K562 (cell line): ENCODE data around the gene RNU5D-1. TPM values are rescaled to one million over a fixed set of nuclear protein-coding genes. Genes with fewer than 3 reads are reported as not detected.

ENCODE experiments used
- BRD9 ChIP-seq: fragments of 450-650 bp; IDR thresholded peaks from 2 replicates; pipeline ENCODE4 v1.6.1; 2018; ENCODE audit warnings: low read depth; ENCODE audit not compliant: partially characterized antibody
- EZH2 ChIP-seq: IDR thresholded peaks from 2 replicates; pipeline ENCODE4 v1.6.1; 2012; ENCODE audit warnings: low read depth, mild to moderate bottlenecking, inconsistent platforms, low read length, borderline replicate concordance
- KDM1A ChIP-seq, 2 experiments: fragments of 450-650 bp; IDR thresholded peaks; 2 replicates each; pipeline ENCODE4 v1.6.1; 2016; ENCODE audit warnings: mild to moderate bottlenecking in 2 of 2
- NRF1 ChIP-seq, 2 experiments: fragments of 450-650 bp; IDR thresholded peaks in 1 of 2; conservative IDR thresholded peaks in 1 of 2; 2 replicates each; pipeline ENCODE4 v1.6.1; 2014; ENCODE audit warnings: mild to moderate bottlenecking in 2 of 2
- POLR2AphosphoS2 ChIP-seq: IDR thresholded peaks from 2 replicates; pipeline ENCODE4 v1.6.1; 2012; ENCODE audit warnings: low read length, improper control_type of control experiment
- RFX1 ChIP-seq: fragments of 450-650 bp; IDR thresholded peaks from 2 replicates; pipeline ENCODE4 v1.6.1; 2016; ENCODE audit warnings: mild to moderate bottlenecking, moderate library complexity
- SMARCA4 ChIP-seq: fragments of 450-650 bp; IDR thresholded peaks from 2 replicates; pipeline ENCODE4 v1.6.1; 2016
- SPI1 ChIP-seq: IDR thresholded peaks from 2 replicates; pipeline ENCODE4 v1.6.1; 2011; ENCODE audit warnings: low read depth, low read length, control low read depth, borderline replicate concordance
- XRCC5 ChIP-seq: fragments of 200-400 bp; formaldehyde crosslinking; IDR thresholded peaks from 2 replicates; pipeline ENCODE4 v1.6.1; 2017; ENCODE audit warnings: low read depth, mild to moderate bottlenecking, low read length
- ZNF436 ChIP-seq: fragments of 250-450, 450-650 bp; sonication (Bioruptor Pico); formaldehyde crosslinking; IDR thresholded peaks from 2 replicates; pipeline ENCODE4 v1.7.0; 2020; ENCODE audit warnings: mild to moderate bottlenecking
- polyA plus RNA-seq, 8 experiments: library from polyadenylated mRNA; depleted of rRNA in 4 of 8; stranded (reverse) in 5 of 8; unstranded in 3 of 8; fragments of >200 nt; fragmentation: Nextera tagmentation in 2 of 8; fragmentation: Illumina TruSeq in 1 of 8; extraction: Ambion mirVana in 2 of 8; extraction: Trizol in 1 of 8; gene quantifications; 2 replicates each; pipeline versions ENCODE4 v1.2.1 to v1.2.3, GENCODE V29; 2011 to 2014; ENCODE audit warnings: inconsistent platforms in 1 of 8, missing spikeins in 1 of 8
- total RNA-seq, 7 experiments: library from RNA; depleted of rRNA in 6 of 7; stranded (reverse); fragments of >200 nt in 6 of 7; fragmentation: Illumina TruSeq in 2 of 7; extraction: Trizol in 2 of 7; gene quantifications; 2 replicates each; pipeline versions ENCODE4 v1.2.1 to v1.2.3, GENCODE V29; 2011 to 2021; ENCODE audit warnings: low replicate concordance in 1 of 7
- TF ChIP-seq, protein P1 (sequence below): sonication (generic); formaldehyde crosslinking; IDR thresholded peaks from 2 replicates; pipeline ENCODE4 v1.8.0; 2022; ENCODE audit warnings: missing genetic modification reagents, mild to moderate bottlenecking, borderline replicate concordance
- TF ChIP-seq, protein P2 (sequence below): fragments of 250-450 bp; sonication (Bioruptor Pico); IDR thresholded peaks from 2 replicates; pipeline ENCODE4 v1.4.0; 2020; ENCODE audit warnings: mild to moderate bottlenecking
- TF ChIP-seq, protein P3 (sequence below): fragments of 450-650 bp; IDR thresholded peaks from 2 replicates; pipeline ENCODE4 v1.6.1; 2016
- TF ChIP-seq, protein P4 (sequence below): fragments of 450-650 bp; IDR thresholded peaks from 2 replicates; pipeline ENCODE4 v1.6.1; 2017; ENCODE audit warnings: antibody characterized with exemption
- TF ChIP-seq, protein P5 (sequence below): fragments of 450-650 bp; formaldehyde crosslinking; IDR thresholded peaks from 2 replicates; pipeline ENCODE4 v1.4.0; 2020; ENCODE audit warnings: mild to moderate bottlenecking, moderate library complexity

Gene RNU5D-1
- total and polyA plus RNA-seq, 9 of the 15 experiments (the other 6 are each of a cell fraction or from before 2014, with no cell fraction given) = under 0.01 TPM; not detected in 8

DNA sequence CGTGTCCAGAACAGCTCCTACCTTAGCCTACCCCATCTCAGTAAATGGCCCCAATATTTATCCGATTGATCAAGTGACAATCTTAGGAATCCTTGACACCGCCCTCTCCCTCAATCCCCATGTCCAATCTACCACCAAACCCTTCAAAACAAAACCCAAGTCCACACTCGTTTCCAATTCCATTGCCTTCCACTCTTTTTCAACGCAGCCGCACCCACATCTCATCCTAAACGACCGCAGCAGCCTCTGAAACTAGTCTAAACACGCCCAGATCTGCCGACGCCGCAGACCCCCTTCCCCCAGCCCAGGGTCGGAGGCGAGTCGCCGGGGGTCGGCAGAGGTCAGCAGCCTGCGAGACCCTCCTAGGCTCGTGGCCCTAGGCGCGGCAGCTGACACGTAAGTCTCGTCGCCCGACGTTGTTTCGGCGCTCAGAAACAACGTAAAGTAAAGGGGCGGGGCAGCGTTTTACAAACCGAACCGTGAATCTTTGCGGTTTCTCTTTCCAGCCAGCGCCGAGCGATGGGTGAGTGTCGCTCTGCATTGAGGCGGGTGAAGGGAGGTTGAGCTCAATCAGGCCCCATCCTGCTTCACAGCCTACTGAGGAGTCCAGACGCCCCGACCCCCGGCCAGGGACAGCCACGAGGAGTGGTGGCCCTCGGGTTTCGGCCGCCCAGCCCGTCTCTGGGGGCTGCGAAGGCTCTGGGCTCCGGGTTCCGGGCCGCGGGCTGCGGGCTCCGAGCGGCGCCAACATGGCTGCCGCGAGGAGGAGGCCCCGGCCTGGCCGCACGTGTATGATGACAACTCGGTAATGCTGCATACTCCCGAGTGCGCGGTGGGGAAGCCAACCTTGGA is 44.3 kb upstream of the RNU5D-1 start, which contains the start of gene RPS8 (continued):
- TF ChIP-seq, protein P1, sequence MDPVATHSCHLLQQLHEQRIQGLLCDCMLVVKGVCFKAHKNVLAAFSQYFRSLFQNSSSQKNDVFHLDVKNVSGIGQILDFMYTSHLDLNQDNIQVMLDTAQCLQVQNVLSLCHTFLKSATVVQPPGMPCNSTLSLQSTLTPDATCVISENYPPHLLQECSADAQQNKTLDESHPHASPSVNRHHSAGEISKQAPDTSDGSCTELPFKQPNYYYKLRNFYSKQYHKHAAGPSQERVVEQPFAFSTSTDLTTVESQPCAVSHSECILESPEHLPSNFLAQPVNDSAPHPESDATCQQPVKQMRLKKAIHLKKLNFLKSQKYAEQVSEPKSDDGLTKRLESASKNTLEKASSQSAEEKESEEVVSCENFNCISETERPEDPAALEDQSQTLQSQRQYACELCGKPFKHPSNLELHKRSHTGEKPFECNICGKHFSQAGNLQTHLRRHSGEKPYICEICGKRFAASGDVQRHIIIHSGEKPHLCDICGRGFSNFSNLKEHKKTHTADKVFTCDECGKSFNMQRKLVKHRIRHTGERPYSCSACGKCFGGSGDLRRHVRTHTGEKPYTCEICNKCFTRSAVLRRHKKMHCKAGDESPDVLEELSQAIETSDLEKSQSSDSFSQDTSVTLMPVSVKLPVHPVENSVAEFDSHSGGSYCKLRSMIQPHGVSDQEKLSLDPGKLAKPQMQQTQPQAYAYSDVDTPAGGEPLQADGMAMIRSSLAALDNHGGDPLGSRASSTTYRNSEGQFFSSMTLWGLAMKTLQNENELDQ (CRISPR knock-in tag) = no peak; the same call in none of the 2 replicates
- no peak; the same call in 1 of the 2 replicates for TF ChIP-seq XRCC5
- TF ChIP-seq, protein P2, sequence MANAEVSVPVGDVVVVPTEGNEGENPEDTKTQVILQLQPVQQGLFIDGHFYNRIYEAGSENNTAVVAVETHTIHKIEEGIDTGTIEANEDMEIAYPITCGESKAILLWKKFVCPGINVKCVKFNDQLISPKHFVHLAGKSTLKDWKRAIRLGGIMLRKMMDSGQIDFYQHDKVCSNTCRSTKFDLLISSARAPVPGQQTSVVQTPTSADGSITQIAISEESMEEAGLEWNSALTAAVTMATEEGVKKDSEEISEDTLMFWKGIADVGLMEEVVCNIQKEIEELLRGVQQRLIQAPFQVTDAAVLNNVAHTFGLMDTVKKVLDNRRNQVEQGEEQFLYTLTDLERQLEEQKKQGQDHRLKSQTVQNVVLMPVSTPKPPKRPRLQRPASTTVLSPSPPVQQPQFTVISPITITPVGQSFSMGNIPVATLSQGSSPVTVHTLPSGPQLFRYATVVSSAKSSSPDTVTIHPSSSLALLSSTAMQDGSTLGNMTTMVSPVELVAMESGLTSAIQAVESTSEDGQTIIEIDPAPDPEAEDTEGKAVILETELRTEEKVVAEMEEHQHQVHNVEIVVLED (CRISPR knock-in tag) = peak; percentile 82
- TF ChIP-seq BRD9 = peak; percentile 98
- TF ChIP-seq ZNF436 (CRISPR knock-in tag) = peak; percentile 47; the same call in 1 of the 2 replicates
- TF ChIP-seq, protein P3, sequence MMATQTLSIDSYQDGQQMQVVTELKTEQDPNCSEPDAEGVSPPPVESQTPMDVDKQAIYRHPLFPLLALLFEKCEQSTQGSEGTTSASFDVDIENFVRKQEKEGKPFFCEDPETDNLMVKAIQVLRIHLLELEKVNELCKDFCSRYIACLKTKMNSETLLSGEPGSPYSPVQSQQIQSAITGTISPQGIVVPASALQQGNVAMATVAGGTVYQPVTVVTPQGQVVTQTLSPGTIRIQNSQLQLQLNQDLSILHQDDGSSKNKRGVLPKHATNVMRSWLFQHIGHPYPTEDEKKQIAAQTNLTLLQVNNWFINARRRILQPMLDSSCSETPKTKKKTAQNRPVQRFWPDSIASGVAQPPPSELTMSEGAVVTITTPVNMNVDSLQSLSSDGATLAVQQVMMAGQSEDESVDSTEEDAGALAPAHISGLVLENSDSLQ = peak; percentile 59
- no peak for TF ChIP-seq SPI1
- peak; percentile 91 for TF ChIP-seq POLR2AphosphoS2
- TF ChIP-seq, protein P4, sequence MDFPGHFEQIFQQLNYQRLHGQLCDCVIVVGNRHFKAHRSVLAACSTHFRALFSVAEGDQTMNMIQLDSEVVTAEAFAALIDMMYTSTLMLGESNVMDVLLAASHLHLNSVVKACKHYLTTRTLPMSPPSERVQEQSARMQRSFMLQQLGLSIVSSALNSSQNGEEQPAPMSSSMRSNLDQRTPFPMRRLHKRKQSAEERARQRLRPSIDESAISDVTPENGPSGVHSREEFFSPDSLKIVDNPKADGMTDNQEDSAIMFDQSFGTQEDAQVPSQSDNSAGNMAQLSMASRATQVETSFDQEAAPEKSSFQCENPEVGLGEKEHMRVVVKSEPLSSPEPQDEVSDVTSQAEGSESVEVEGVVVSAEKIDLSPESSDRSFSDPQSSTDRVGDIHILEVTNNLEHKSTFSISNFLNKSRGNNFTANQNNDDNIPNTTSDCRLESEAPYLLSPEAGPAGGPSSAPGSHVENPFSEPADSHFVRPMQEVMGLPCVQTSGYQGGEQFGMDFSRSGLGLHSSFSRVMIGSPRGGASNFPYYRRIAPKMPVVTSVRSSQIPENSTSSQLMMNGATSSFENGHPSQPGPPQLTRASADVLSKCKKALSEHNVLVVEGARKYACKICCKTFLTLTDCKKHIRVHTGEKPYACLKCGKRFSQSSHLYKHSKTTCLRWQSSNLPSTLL = peak; percentile 61; the same call in 1 of the 2 replicates
- TF ChIP-seq, protein P5, sequence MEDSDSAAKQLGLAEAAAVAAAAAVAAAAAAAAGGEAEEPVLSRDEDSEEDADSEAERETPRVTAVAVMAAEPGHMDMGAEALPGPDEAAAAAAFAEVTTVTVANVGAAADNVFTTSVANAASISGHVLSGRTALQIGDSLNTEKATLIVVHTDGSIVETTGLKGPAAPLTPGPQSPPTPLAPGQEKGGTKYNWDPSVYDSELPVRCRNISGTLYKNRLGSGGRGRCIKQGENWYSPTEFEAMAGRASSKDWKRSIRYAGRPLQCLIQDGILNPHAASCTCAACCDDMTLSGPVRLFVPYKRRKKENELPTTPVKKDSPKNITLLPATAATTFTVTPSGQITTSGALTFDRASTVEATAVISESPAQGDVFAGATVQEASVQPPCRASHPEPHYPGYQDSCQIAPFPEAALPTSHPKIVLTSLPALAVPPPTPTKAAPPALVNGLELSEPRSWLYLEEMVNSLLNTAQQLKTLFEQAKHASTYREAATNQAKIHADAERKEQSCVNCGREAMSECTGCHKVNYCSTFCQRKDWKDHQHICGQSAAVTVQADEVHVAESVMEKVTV (CRISPR knock-in tag) = no peak; the same call in none of the 2 replicates
- TF ChIP-seq RFX1 = no peak
- peak; percentile 90 for TF ChIP-seq SMARCA4
- no peak for TF ChIP-seq KDM1A (IDR thresholded peaks at IDR 0.05)
- no peak for TF ChIP-seq EZH2
- peak; percentile 43 to 62; a peak in 3 of 4 replicates for TF ChIP-seq NRF1 (conservative IDR thresholded peaks at IDR 0.05 in 1 of 2, IDR thresholded peaks at IDR 0.05 in 1 of 2)
